GM18861 (cell line): Measurements from ENCODE around the gene SH2D6.
"Not testable (repeated sequence)": the region's sequence is repeated elsewhere in the genome, so short reads cannot be mapped to it uniquely, and the experiment has no call there.

Experiments
- ATAC-seq: cut with Tn5 transposase; IDR thresholded peaks from one replicate; pipeline ENCODE4 v1.9.1; 2021; ENCODE audit not compliant: unreplicated experiment

SH2D6 gene

GRCh38 chr2:85468096-85468703 lies 49.7 kb downstream of the SH2D6 start:
- no peak for ATAC-seq

- no peak for ATAC-seq
These were observed 50.3 kb downstream of the SH2D6 start for GRCh38 chr2:85468704-85469349.

- ATAC-seq = no peak
These were observed 52.6 kb downstream of the SH2D6 start for GRCh38 chr2:85470850-85471800.

- no peak for ATAC-seq
These were observed 53.7 kb downstream of the SH2D6 start for GRCh38 chr2:85472261-85472660.

GRCh38 chr2:85475799-85476490 lies 57.4 kb downstream of the SH2D6 start:
- ATAC-seq = no peak

- no peak for ATAC-seq
These were observed 58.1 kb downstream of the SH2D6 start for GRCh38 chr2:85476624-85477023.

- no peak for ATAC-seq
These were observed 59.4 kb downstream of the SH2D6 start for GRCh38 chr2:85477884-85478283.

GRCh38 chr2:85481818-85482777 lies 63.6 kb downstream of the SH2D6 start:
- no peak for ATAC-seq

GRCh38 chr2:85484615-85485014 lies 66.1 kb downstream of the SH2D6 start:
- not testable (repeated sequence) for ATAC-seq

GRCh38 chr2:85485815-85486214 lies 67.3 kb downstream of the SH2D6 start:
- no peak for ATAC-seq
